ENCODE results near the gene REXO1. TPM values are rescaled to one million over a fixed set of nuclear protein-coding genes. Genes with fewer than 3 reads are reported as not detected.

Gene REXO1
- total and polyA plus RNA-seq, 2 experiments from 2014 or later = 19.2 to 39.7 TPM

- Histone ChIP-seq H3K9me3 (ENCODE audit: low read depth) (no peaks in the 10 kb centered on the region), H3K36me3 (no peaks in the 10 kb centered on the region), H3K4me3 (peak overlapping the region; percentile 99), H3K27me3 (no peaks in the 10 kb centered on the region), H3K4me1 (ENCODE audit: low read depth) (peaks cover 12% of the 10 kb centered on the region), H3K27ac (peak overlapping the region; percentile 100)
- TF ChIP-seq CTCF (IDR thresholded peaks at IDR 0.05; ENCODE audit: low read depth, low read length) = no peak
- peak; percentile 64 to 73 for DNase-seq (ENCODE audit: low read depth in 1 of 2, low spot score in 1 of 2)
Measured at GRCh38 chr19:1847684-1848398, 442 bp downstream of the REXO1 start.

- Histone ChIP-seq H3K27ac (peak overlapping the region; percentile 100), H3K36me3 (no peaks in the 10 kb centered on the region), H3K4me1 (ENCODE audit: low read depth) (peaks cover 12% of the 10 kb centered on the region), H3K4me3 (peak overlapping the region; percentile 99), H3K27me3 (no peaks in the 10 kb centered on the region), H3K9me3 (ENCODE audit: low read depth) (no peaks in the 10 kb centered on the region)
- no peak for DNase-seq (ENCODE audit: low read depth in 1 of 2, low spot score in 1 of 2)
- no peak for TF ChIP-seq CTCF (IDR thresholded peaks at IDR 0.05; ENCODE audit: low read depth, low read length)
Measured at GRCh38 chr19:1847348-1847683, 967 bp downstream of the REXO1 start.

- Histone ChIP-seq H3K9me3 (ENCODE audit: low read depth) (no peaks in the 10 kb centered on the region), H3K27me3 (no peaks in the 10 kb centered on the region), H3K4me3 (peak overlapping the region; percentile 99), H3K36me3 (no peaks in the 10 kb centered on the region), H3K4me1 (ENCODE audit: low read depth) (peaks cover 12% of the 10 kb centered on the region), H3K27ac (no peak overlapping the region)
- DNase-seq (ENCODE audit: low read depth in 1 of 2, low spot score in 1 of 2) = no peak
- TF ChIP-seq CTCF (IDR thresholded peaks at IDR 0.05; ENCODE audit: low read depth, low read length) = no peak
Measured at GRCh38 chr19:1846517-1847204, 1.6 kb downstream of the REXO1 start.

- no peak for DNase-seq (ENCODE audit: low read depth in 1 of 2, low spot score in 1 of 2)
- H3K27me3 ChIP-seq = no peaks in the 10 kb centered on the region
- H3K4me3 ChIP-seq = no peak overlapping the region
- H3K4me1 ChIP-seq (ENCODE audit: low read depth) = peaks cover 12% of the 10 kb centered on the region
- no peaks in the 10 kb centered on the region for H3K9me3 ChIP-seq (ENCODE audit: low read depth)
- no peaks in the 10 kb centered on the region for H3K36me3 ChIP-seq
- no peak for TF ChIP-seq CTCF (IDR thresholded peaks at IDR 0.05; ENCODE audit: low read depth, low read length)
- peak overlapping the region; percentile 48 for H3K27ac ChIP-seq
Measured at GRCh38 chr19:1845642-1846041, 2.6 kb downstream of the REXO1 start.

GRCh38 chr19:1845125-1845515, 3.2 kb downstream of the REXO1 start:
- H3K4me3 ChIP-seq = no peak overlapping the region
- peaks cover 12% of the 10 kb centered on the region for H3K4me1 ChIP-seq (ENCODE audit: low read depth)
- no peak for DNase-seq (ENCODE audit: low read depth in 1 of 2, low spot score in 1 of 2)
- H3K27me3 ChIP-seq = no peaks in the 10 kb centered on the region
- no peaks in the 10 kb centered on the region for H3K9me3 ChIP-seq (ENCODE audit: low read depth)
- no peak overlapping the region for H3K27ac ChIP-seq
- H3K36me3 ChIP-seq = no peaks in the 10 kb centered on the region
- TF ChIP-seq CTCF (IDR thresholded peaks at IDR 0.05; ENCODE audit: low read depth, low read length) = no peak

All from cardiac muscle cell (in vitro differentiated cells and primary cell).